Measurements from ENCODE around the gene RBM17. TPM values are rescaled to one million over a fixed set of nuclear protein-coding genes. Genes with fewer than 3 reads are reported as not detected.

Gene RBM17
- total RNA-seq, 1 donor from 2014 or later = 142 TPM

- Mint-ChIP-seq H3K4me3 (no peak overlapping the region), H3K36me3 (ENCODE audit: low read depth) (no peaks in the 10 kb centered on the region), H3K27ac (ENCODE audit: unreplicated experiment) (no peak overlapping the region), H3K9me3 (no peaks in the 10 kb centered on the region), H3K27me3 (ENCODE audit: low read depth) (peaks cover 50% of the 10 kb centered on the region), H3K4me1 (no peaks in the 10 kb centered on the region)
- TF ChIP-seq, protein P1, sequence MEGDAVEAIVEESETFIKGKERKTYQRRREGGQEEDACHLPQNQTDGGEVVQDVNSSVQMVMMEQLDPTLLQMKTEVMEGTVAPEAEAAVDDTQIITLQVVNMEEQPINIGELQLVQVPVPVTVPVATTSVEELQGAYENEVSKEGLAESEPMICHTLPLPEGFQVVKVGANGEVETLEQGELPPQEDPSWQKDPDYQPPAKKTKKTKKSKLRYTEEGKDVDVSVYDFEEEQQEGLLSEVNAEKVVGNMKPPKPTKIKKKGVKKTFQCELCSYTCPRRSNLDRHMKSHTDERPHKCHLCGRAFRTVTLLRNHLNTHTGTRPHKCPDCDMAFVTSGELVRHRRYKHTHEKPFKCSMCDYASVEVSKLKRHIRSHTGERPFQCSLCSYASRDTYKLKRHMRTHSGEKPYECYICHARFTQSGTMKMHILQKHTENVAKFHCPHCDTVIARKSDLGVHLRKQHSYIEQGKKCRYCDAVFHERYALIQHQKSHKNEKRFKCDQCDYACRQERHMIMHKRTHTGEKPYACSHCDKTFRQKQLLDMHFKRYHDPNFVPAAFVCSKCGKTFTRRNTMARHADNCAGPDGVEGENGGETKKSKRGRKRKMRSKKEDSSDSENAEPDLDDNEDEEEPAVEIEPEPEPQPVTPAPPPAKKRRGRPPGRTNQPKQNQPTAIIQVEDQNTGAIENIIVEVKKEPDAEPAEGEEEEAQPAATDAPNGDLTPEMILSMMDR (conservative IDR thresholded peaks at IDR 0.05) = no peak
- no peak for DNase-seq (ENCODE audit: low read depth, low spot score)
Measured at GRCh38 chr10:6079044-6079443, 9.8 kb upstream of the RBM17 start.

- Mint-ChIP-seq H3K36me3 (ENCODE audit: low read depth) (no peaks in the 10 kb centered on the region), H3K4me1 (no peaks in the 10 kb centered on the region), H3K27me3 (ENCODE audit: low read depth) (peaks cover 39% of the 10 kb centered on the region), H3K27ac (ENCODE audit: unreplicated experiment) (no peak overlapping the region), H3K4me3 (peak overlapping the region; percentile 63), H3K9me3 (no peaks in the 10 kb centered on the region)
- TF ChIP-seq, protein P1 (conservative IDR thresholded peaks at IDR 0.05) = no peak
- DNase-seq (ENCODE audit: low read depth, low spot score) = no peak
Measured at GRCh38 chr10:6080417-6080973, 8.3 kb upstream of the RBM17 start.

DNA sequence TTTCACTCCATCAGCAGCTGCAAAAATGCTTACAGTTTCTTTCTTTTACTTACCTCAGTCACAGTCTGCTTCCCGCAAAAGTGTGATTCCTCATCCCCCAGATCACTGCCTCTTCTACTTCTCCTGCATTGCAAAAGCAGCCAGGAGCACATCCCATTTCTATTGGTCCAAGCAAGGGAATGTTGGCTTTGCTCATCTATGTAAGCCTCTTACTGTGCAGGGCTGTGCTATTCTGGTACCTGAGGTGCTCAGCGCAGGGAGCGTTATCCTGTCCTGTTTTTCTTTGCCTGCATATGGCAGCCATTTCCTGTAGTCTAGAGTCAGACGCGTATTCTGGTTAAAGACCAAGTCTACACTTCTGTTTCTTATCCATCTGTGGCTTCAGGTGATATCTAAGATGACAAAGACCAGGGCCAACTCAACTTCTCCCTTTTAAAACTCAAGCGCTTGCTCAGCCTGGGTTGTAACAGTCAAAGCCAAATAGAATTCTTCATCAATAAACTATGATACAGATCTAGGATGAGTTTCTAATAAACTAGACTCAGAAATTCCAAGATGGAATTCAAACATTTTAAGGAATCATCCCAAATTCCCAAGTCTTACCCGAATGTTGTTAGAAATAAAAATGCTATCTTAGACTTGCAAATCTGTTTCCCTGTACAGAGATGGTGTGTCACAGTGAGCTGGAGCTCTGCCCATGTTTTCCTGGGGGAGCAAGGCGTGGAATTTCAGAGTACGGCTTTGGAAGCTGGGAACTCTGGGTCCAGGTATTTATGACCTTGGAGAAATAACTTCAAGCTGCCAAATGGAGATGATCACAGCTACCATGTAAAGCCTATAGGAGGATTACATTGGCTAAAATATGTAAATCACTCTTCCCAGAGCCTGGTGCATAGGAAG is 6.1 kb upstream of the RBM17 start:
- TF ChIP-seq, protein P1 (conservative IDR thresholded peaks at IDR 0.05) = no peak
- peaks cover 29% of the 10 kb centered on the region for H3K27me3 Mint-ChIP-seq (ENCODE audit: low read depth)
- H3K9me3 Mint-ChIP-seq = no peaks in the 10 kb centered on the region
- no peak overlapping the region for H3K27ac Mint-ChIP-seq (ENCODE audit: unreplicated experiment)
- H3K36me3 Mint-ChIP-seq (ENCODE audit: low read depth) = no peaks in the 10 kb centered on the region
- peaks cover 5% of the 10 kb centered on the region for H3K4me1 Mint-ChIP-seq
- no peak overlapping the region for H3K4me3 Mint-ChIP-seq
- no peak for DNase-seq (ENCODE audit: low read depth, low spot score)

DNA sequence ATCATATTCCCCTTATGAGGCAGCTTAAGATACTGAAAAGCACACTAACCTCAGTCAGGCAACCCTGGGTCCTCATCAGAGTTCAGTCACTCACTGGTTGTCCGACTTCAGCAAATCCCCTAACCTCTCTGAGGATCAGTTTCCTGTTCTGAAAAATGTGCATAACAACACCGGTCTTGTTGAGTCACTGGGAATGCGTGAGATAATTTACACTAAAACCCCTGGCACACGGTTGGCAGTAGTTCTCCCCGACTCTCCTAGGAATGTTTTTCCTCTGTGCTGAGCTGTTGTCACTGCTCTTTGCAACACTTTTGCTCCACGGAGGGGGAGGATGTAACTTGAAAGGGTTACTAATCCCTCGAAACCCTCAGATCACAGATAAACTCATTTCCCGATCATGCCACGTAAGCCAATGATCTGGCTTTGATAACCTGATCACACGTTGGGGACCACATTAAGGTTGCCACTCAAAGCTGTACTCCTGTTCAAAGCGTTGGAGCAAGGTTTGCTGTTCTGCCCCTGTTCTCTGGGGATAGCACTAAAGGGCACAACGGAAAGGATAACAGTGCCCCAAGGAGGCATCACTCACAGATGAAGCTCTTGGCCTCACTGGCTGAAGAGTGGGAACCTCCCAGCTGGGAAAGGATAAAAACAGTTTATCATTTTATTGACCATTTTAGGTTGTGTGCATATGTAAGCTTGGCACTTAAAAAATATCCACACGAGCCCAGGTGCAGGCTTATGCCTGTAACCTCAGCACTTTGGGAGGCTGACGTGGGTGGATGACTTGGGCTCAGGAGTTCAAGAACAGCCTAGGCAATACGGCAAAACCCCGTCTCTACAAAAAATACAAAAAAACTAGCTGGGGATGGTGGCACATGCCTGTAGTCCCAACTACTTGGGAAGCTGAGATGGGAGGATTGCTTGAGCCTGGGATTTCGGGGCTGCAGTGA is 5.0 kb upstream of the RBM17 start:
- Mint-ChIP-seq H3K36me3 (ENCODE audit: low read depth) (no peaks in the 10 kb centered on the region), H3K27ac (ENCODE audit: unreplicated experiment) (no peak overlapping the region), H3K4me3 (no peak overlapping the region), H3K9me3 (no peaks in the 10 kb centered on the region), H3K4me1 (peaks cover 11% of the 10 kb centered on the region), H3K27me3 (ENCODE audit: low read depth) (peaks cover 31% of the 10 kb centered on the region)
- TF ChIP-seq, protein P1 (conservative IDR thresholded peaks at IDR 0.05) = no peak
- no peak for DNase-seq (ENCODE audit: low read depth, low spot score)

Measured in neural crest cell (in vitro differentiated cells).